Smooth muscle cell (in vitro differentiated cells): ENCODE measurements around the gene GPR21. TPM values are rescaled to one million over a fixed set of nuclear protein-coding genes. Genes with fewer than 3 reads are reported as not detected.

Experiments
- DNase-seq: peaks from one replicate; lab custom pipeline; 2025; ENCODE audit not compliant: unreplicated experiment; lab: John Stamatoyannopoulos, UW
- H2AFZ ChIP-seq: fragments of 200-600 bp; sonication (generic); 2 replicates; pipeline ENCODE4 v1.6.0; 2016; ENCODE audit warnings: antibody characterized with exemption, low read depth, mild to moderate bottlenecking
- H3F3A ChIP-seq: fragments of 200-600 bp; sonication (generic); 2 replicates; pipeline ENCODE4 v1.6.0; 2017; ENCODE audit warnings: antibody characterized with exemption, low read depth
- H3K27ac ChIP-seq: fragments of 200-600 bp; sonication (generic); 2 replicates; pipeline ENCODE4 v1.5.1; 2016; ENCODE audit warnings: low read depth, mild to moderate bottlenecking
- H3K27me3 ChIP-seq: fragments of 200-600 bp; sonication (generic); 2 replicates; pipeline ENCODE4 v1.6.1; 2016; ENCODE audit warnings: low read depth, mild to moderate bottlenecking
- H3K36me3 ChIP-seq: fragments of 200-600 bp; sonication (generic); 2 replicates; pipeline ENCODE4 v1.5.1; 2016; ENCODE audit warnings: low read depth
- H3K4me1 ChIP-seq: fragments of 200-600 bp; sonication (generic); 2 replicates; pipeline ENCODE4 v1.5.1; 2016; ENCODE audit warnings: low read depth
- H3K4me2 ChIP-seq: fragments of 200-600 bp; sonication (generic); 2 replicates; pipeline ENCODE4 v1.6.0; 2016; ENCODE audit warnings: mild to moderate bottlenecking
- H3K4me3 ChIP-seq: fragments of 200-600 bp; sonication (generic); 2 replicates; pipeline ENCODE4 v1.5.1; 2016; ENCODE audit warnings: mild to moderate bottlenecking
- H3K79me2 ChIP-seq: fragments of 200-600 bp; sonication (generic); 2 replicates; pipeline ENCODE4 v1.6.0; 2016; ENCODE audit warnings: low read depth, mild to moderate bottlenecking
- H3K9ac ChIP-seq: fragments of 200-600 bp; sonication (generic); 2 replicates; pipeline ENCODE4 v1.6.0; 2016; ENCODE audit warnings: low read depth
- H3K9me3 ChIP-seq: fragments of 200-600 bp; sonication (generic); replicated peaks from 2 replicates; pipeline ENCODE4 v1.5.1; 2016; ENCODE audit warnings: low read depth
- H4K20me1 ChIP-seq: fragments of 200-600 bp; sonication (generic); 2 replicates; pipeline ENCODE4 v1.6.0; 2016; ENCODE audit warnings: low read depth
- WGBS: methylation state at CpG from one replicate; pipeline ENCODE4 v1.1.7; 2016; ENCODE audit warnings: low lambda C conversion rate; 5-methylcytosine and 5-hydroxymethylcytosine counted together
- polyA plus RNA-seq: library from polyadenylated mRNA; unstranded; fragments of >200 nt; fragmentation: Nextera tagmentation; extraction: Ambion mirVana; gene quantifications from 2 replicates; pipeline ENCODE4 v1.2.1, GENCODE V29; 2016
- total RNA-seq: library from RNA; depleted of rRNA; stranded (reverse); fragments of >200 nt; gene quantifications from 2 replicates; pipeline ENCODE4 v1.2.3, GENCODE V29; 2014
- TF ChIP-seq, protein P1 (sequence below): fragments of 200-600 bp; sonication (generic); IDR thresholded peaks from 2 replicates; pipeline ENCODE4 v1.5.1; 2017; ENCODE audit warnings: borderline replicate concordance, mild to moderate bottlenecking, antibody characterized with exemption; ENCODE audit not compliant: insufficient read depth, poor library complexity, severe bottlenecking

Gene GPR21, protein sequence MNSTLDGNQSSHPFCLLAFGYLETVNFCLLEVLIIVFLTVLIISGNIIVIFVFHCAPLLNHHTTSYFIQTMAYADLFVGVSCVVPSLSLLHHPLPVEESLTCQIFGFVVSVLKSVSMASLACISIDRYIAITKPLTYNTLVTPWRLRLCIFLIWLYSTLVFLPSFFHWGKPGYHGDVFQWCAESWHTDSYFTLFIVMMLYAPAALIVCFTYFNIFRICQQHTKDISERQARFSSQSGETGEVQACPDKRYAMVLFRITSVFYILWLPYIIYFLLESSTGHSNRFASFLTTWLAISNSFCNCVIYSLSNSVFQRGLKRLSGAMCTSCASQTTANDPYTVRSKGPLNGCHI
- total RNA-seq (1.4 and 2.0 TPM in 2 replicates), polyA plus RNA-seq (not detected in 2 replicates)

DNA sequence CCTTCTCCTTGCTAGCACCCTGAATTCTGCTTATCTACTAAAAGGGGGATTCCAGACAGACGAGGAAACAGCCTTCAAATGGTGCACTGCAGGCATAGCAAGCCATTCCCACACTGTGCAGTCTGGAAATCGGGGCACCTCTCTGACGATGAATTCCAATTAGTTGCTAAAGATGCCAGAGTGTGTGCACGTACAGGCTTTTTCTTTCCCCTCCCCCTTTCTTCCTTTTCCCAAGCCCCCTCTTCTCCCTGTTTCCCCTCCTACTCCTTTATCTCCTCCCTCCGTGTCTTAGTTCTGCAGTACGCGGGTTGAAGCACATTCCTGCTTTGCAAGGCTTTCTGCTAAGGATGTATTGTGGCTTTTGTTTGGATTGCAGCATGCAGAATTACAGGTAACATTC is at the start of gene GPR21:
Gene GPR21 (plus strand): TSS at position 316 of the 400 bp plus-strand sequence. CDS start 900 bp downstream, outside the sequence.
- no peak for DNase-seq
- H3K4me2 ChIP-seq = peak within 1 kb of the TSS; percentile 35
- WGBS = 35% methylated on average over 7 of the region's 7 CpGs

DNA sequence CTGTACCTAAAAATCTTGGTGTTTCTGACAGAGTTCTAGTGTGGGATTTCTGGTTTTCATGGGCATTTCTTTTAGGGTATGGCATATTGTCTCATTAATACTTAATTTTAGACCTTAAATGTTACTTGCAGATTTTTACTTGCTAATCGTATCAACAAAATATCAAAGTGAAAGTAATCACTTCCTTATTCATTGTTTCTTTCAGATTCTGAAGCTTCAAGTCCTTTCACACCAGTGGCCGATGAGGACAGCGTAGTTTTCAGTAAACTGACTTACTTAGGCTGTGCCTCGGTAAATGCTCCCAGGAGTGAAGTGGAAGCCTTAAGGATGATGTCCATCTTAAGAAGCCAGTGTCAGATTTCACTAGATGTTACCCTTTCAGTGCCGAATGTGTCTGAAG is 47.5 kb upstream of the GPR21 start:
- peaks cover 11% of the 10 kb centered on the region for H4K20me1 ChIP-seq
- H3K27me3 ChIP-seq = no peaks in the 10 kb centered on the region
- H3K4me1 ChIP-seq = no peaks in the 10 kb centered on the region
- no peak overlapping the region for H3K27ac ChIP-seq
- TF ChIP-seq, protein P1, sequence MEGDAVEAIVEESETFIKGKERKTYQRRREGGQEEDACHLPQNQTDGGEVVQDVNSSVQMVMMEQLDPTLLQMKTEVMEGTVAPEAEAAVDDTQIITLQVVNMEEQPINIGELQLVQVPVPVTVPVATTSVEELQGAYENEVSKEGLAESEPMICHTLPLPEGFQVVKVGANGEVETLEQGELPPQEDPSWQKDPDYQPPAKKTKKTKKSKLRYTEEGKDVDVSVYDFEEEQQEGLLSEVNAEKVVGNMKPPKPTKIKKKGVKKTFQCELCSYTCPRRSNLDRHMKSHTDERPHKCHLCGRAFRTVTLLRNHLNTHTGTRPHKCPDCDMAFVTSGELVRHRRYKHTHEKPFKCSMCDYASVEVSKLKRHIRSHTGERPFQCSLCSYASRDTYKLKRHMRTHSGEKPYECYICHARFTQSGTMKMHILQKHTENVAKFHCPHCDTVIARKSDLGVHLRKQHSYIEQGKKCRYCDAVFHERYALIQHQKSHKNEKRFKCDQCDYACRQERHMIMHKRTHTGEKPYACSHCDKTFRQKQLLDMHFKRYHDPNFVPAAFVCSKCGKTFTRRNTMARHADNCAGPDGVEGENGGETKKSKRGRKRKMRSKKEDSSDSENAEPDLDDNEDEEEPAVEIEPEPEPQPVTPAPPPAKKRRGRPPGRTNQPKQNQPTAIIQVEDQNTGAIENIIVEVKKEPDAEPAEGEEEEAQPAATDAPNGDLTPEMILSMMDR = no peak
- peaks cover 15% of the 10 kb centered on the region for H3K36me3 ChIP-seq
- no peak for DNase-seq
- H3K9ac ChIP-seq = no peak overlapping the region
- H3K9me3 ChIP-seq = no peaks in the 10 kb centered on the region
- 86% methylated on average over 5 of the region's 5 CpGs for WGBS
- peaks cover 6% of the 10 kb centered on the region for H3F3A ChIP-seq
- no peak overlapping the region for H3K4me3 ChIP-seq
- no peak overlapping the region for H3K4me2 ChIP-seq
- no peak overlapping the region for H2AFZ ChIP-seq
- peaks cover 15% of the 10 kb centered on the region for H3K79me2 ChIP-seq

More for the DNA sequence above, at the start of gene GPR21:
- H4K20me1 ChIP-seq = peaks cover 4% of the 10 kb centered on the region
- no peaks in the 10 kb centered on the region for H3K36me3 ChIP-seq
- peaks cover 12% of the 10 kb centered on the region for H3K4me1 ChIP-seq
- H3K27me3 ChIP-seq = no peaks in the 10 kb centered on the region
- TF ChIP-seq, protein P1 = no peak
- H3K27ac ChIP-seq = no peak within 1 kb of the TSS
- peak within 1 kb of the TSS; percentile 13 for H3K4me3 ChIP-seq
- H3K79me2 ChIP-seq = no peaks in the 10 kb centered on the region
- H3F3A ChIP-seq = no peaks in the 10 kb centered on the region
- no peaks in the 10 kb centered on the region for H3K9me3 ChIP-seq
- no peak within 1 kb of the TSS for H3K9ac ChIP-seq
- H2AFZ ChIP-seq = no peak within 1 kb of the TSS

DNA sequence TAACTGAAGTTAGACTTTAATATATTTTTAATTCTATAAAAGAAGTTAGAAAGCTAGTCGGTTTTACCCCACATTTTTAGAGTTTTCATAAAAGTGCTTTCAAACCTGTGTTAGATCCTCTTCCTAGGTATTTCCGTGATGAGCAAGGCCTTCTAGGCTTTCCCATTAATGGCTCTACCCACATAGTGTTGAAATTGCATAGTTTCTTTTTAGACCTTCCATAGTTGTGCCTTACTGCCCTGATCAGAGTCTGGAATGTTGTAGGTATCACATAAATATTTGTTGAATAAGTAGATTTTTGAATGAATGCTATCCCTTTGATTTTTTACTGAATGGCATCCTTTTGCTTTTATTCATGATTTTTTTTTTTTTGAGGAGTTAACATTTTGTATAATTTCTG is 45.3 kb upstream of the GPR21 start:
- TF ChIP-seq, protein P1 = no peak
- peaks cover 9% of the 10 kb centered on the region for H3K79me2 ChIP-seq
- no peaks in the 10 kb centered on the region for H3K4me1 ChIP-seq
- no peak overlapping the region for H2AFZ ChIP-seq
- 96% methylated on average over 2 of the region's 2 CpGs for WGBS
- no peak overlapping the region for H3K4me2 ChIP-seq
- H3K27me3 ChIP-seq = no peaks in the 10 kb centered on the region
- no peak overlapping the region for H3K4me3 ChIP-seq
- H3K36me3 ChIP-seq = peaks cover 15% of the 10 kb centered on the region
- no peak for DNase-seq
- peaks cover 10% of the 10 kb centered on the region for H3F3A ChIP-seq
- no peaks in the 10 kb centered on the region for H3K9me3 ChIP-seq
- no peak overlapping the region for H3K9ac ChIP-seq
- no peak overlapping the region for H3K27ac ChIP-seq
- H4K20me1 ChIP-seq = peaks cover 16% of the 10 kb centered on the region
